SU-DHL-6 (cell line): Measurements from ENCODE around the gene CNPY4.

Experiments
- H2AFZ ChIP-seq: fragments of 200-600 bp; sonication (generic); 2 replicates; pipeline ENCODE4 v1.6.1; 2014; ENCODE audit warnings: low read depth, mild to moderate bottlenecking, moderate library complexity, mixed read lengths, antibody characterized with exemption, low read length; ENCODE audit not compliant: severe bottlenecking
- H3F3A ChIP-seq: fragments of 200-600 bp; shearing (Covaris generic); 2 replicates; pipeline ENCODE4 v1.6.0; 2016; ENCODE audit warnings: antibody characterized with exemption, mild to moderate bottlenecking; ENCODE audit not compliant: insufficient read depth
- H3K27ac ChIP-seq: fragments of 200-600 bp; sonication (generic); 2 replicates; pipeline ENCODE4 v1.5.1; 2016; ENCODE audit warnings: low read depth, mild to moderate bottlenecking, low read length, moderate library complexity, mixed read lengths
- H3K27me3 ChIP-seq: fragments of 200-600 bp; sonication (generic), shearing (Covaris generic); 2 replicates; pipeline ENCODE4 v1.6.0; 2014; ENCODE audit warnings: mild to moderate bottlenecking, low read length
- H3K36me3 ChIP-seq: fragments of 200-600 bp; sonication (generic); 2 replicates; pipeline ENCODE4 v1.6.1; 2014; ENCODE audit warnings: mild to moderate bottlenecking, low read length, mixed read lengths
- H3K4me2 ChIP-seq: fragments of 300-600, 200-600 bp; shearing (Covaris generic), sonication (generic); 2 replicates; pipeline ENCODE4 v1.6.0; 2014; ENCODE audit warnings: low read length, low read depth, mild to moderate bottlenecking; ENCODE audit not compliant: poor library complexity, severe bottlenecking
- H3K4me3 ChIP-seq: fragments of 200-600 bp; sonication (generic); 2 replicates; pipeline ENCODE4 v1.5.1; 2014; ENCODE audit warnings: antibody characterized with exemption, low read length, mild to moderate bottlenecking, mixed read lengths; ENCODE audit not compliant: insufficient read depth, poor library complexity, severe bottlenecking
- H3K79me2 ChIP-seq: fragments of 200-600 bp; sonication (generic); 2 replicates; pipeline ENCODE4 v1.6.1; 2014; ENCODE audit warnings: mild to moderate bottlenecking, low read length, moderate library complexity; ENCODE audit not compliant: insufficient read depth
- H3K9ac ChIP-seq: fragments of 200-600 bp; sonication (generic); 2 replicates; pipeline ENCODE4 v1.7.0; 2014; ENCODE audit warnings: mild to moderate bottlenecking, low read length
- H3K9me2 ChIP-seq: fragments of 200-600 bp; sonication (generic); replicated peaks from 2 replicates; pipeline ENCODE4 v1.6.1; 2014; ENCODE audit warnings: low read length; ENCODE audit not compliant: insufficient read depth
- H3K9me3 ChIP-seq: fragments of 200-600 bp; sonication (generic); 2 replicates; pipeline ENCODE4 v1.6.1; 2014; ENCODE audit warnings: low read length, mixed read lengths; ENCODE audit not compliant: insufficient read depth
- H4K20me1 ChIP-seq: fragments of 200-600 bp; sonication (generic); 2 replicates; pipeline ENCODE4 v1.6.1; 2014; ENCODE audit warnings: low read depth, mild to moderate bottlenecking, antibody characterized with exemption, low read length, moderate library complexity, mixed read lengths
- CTCF ChIP-seq: fragments of 200-600 bp; sonication (generic); IDR thresholded peaks from one replicate; pipeline ENCODE4 v1.5.1; 2017; ENCODE audit warnings: antibody characterized with exemption, mild to moderate bottlenecking, low read length, moderate library complexity; ENCODE audit not compliant: insufficient read depth, poor library complexity, severe bottlenecking
- EZH2phosphoT487 ChIP-seq: fragments of 200-600 bp; sonication (generic), shearing (Covaris generic); conservative IDR thresholded peaks from 2 replicates; pipeline ENCODE4 v1.6.1; 2018; ENCODE audit warnings: mild to moderate bottlenecking, antibody characterized with exemption, low read length, moderate library complexity, mixed read lengths

CNPY4 gene

GRCh38 chr7:100174582-100174981 lies 55.1 kb downstream of the CNPY4 start:
- Histone ChIP-seq H3K27ac (no peak overlapping the region), H3K79me2 (peaks cover 3% of the 10 kb centered on the region; the same call in 1 of the 2 replicates), H3K27me3 (no peaks in the 10 kb centered on the region), H2AFZ (no peak overlapping the region), H3F3A (peaks cover 19% of the 10 kb centered on the region), H3K9ac (no peak overlapping the region), H3K4me2 (no peak overlapping the region), H3K36me3 (no peaks in the 10 kb centered on the region), H3K4me3 (no peak overlapping the region), H4K20me1 (peaks cover 4% of the 10 kb centered on the region; the same call in 1 of the 2 replicates), H3K9me2 (no peaks in the 10 kb centered on the region), H3K9me3 (no peaks in the 10 kb centered on the region)
- no peak for TF ChIP-seq CTCF
- no peak for TF ChIP-seq EZH2phosphoT487
